HG03045 (cell line): Measurements from ENCODE around the gene PRAMEF13.
"Not testable (repeated sequence)": the region's sequence is repeated elsewhere in the genome, so short reads cannot be mapped to it uniquely, and the experiment has no call there.

Source experiments
- ATAC-seq: cut with Tn5 transposase; IDR thresholded peaks from one replicate; pipeline ENCODE4 v1.9.1; 2021; ENCODE audit warnings: mild to moderate bottlenecking, moderate library complexity; ENCODE audit not compliant: unreplicated experiment

PRAMEF13 gene

GRCh38 chr1:13201309-13201708 lies at the start of gene PRAMEF13:
TSS of gene PRAMEF13 (minus strand) at chr1:13201409. CDS start at chr1:13199589, 1,820 bp downstream.
- ATAC-seq, result not testable (repeated sequence)

- not testable (repeated sequence) for ATAC-seq
These were observed 45.9 kb upstream of the PRAMEF13 start for GRCh38 chr1:13247122-13247521.

GRCh38 chr1:13246554-13246871 lies 45.3 kb upstream of the PRAMEF13 start:
- ATAC-seq, result not testable (repeated sequence)

- not testable (repeated sequence) for ATAC-seq
These were observed 44.8 kb upstream of the PRAMEF13 start for GRCh38 chr1:13245841-13246553.

GRCh38 chr1:13243536-13244263 lies 42.5 kb upstream of the PRAMEF13 start:
- ATAC-seq, result not testable (repeated sequence)

- not testable (repeated sequence) for ATAC-seq
These were observed 38.4 kb upstream of the PRAMEF13 start for GRCh38 chr1:13239633-13240032.

GRCh38 chr1:13237572-13237971 lies 36.4 kb upstream of the PRAMEF13 start:
- not testable (repeated sequence) for ATAC-seq

- not testable (repeated sequence) for ATAC-seq
These were observed 32.8 kb upstream of the PRAMEF13 start for GRCh38 chr1:13234057-13234456.

- ATAC-seq, result not testable (repeated sequence)
These were observed 30.8 kb upstream of the PRAMEF13 start for GRCh38 chr1:13232056-13232455.

- not testable (repeated sequence) for ATAC-seq
These were observed 30.0 kb upstream of the PRAMEF13 start for GRCh38 chr1:13231061-13231750.

GRCh38 chr1:13230601-13231000 lies 29.4 kb upstream of the PRAMEF13 start:
- ATAC-seq, result not testable (repeated sequence)

- ATAC-seq, result not testable (repeated sequence)
These were observed 28.9 kb upstream of the PRAMEF13 start for GRCh38 chr1:13230096-13230495.

GRCh38 chr1:13228343-13228781 lies 27.2 kb upstream of the PRAMEF13 start:
- ATAC-seq, result no peak

GRCh38 chr1:13227271-13228055 lies 26.3 kb upstream of the PRAMEF13 start:
- not testable (repeated sequence) for ATAC-seq

- not testable (repeated sequence) for ATAC-seq
These were observed 24.5 kb upstream of the PRAMEF13 start, which contains the start of gene PRAMEF18 for GRCh38 chr1:13225675-13226204. TSS of gene PRAMEF18 (minus strand) at chr1:13226154. CDS start at chr1:13226106, 48 bp downstream.

GRCh38 chr1:13224480-13225060 lies 23.4 kb upstream of the PRAMEF13 start:
- ATAC-seq, result no peak

- ATAC-seq, result not testable (repeated sequence)
These were observed 21.6 kb upstream of the PRAMEF13 start for GRCh38 chr1:13222788-13223187.

GRCh38 chr1:13219203-13219602 lies 18.0 kb upstream of the PRAMEF13 start:
- ATAC-seq, result not testable (repeated sequence)

GRCh38 chr1:13216619-13217018 lies 15.4 kb upstream of the PRAMEF13 start:
- ATAC-seq, result not testable (repeated sequence)

GRCh38 chr1:13208712-13209111 lies 7.5 kb upstream of the PRAMEF13 start:
- not testable (repeated sequence) for ATAC-seq
